ENCODE measurements around the gene PRKCQ. TPM values are rescaled to one million over a fixed set of nuclear protein-coding genes. Genes with fewer than 3 reads are reported as not detected.
A peak's percentile ranks its signal among the peaks of the same experiment; 100 is the strongest.

The PRKCQ gene
- total RNA-seq, 1 donor from 2014 or later: 2.1 TPM

DNA sequence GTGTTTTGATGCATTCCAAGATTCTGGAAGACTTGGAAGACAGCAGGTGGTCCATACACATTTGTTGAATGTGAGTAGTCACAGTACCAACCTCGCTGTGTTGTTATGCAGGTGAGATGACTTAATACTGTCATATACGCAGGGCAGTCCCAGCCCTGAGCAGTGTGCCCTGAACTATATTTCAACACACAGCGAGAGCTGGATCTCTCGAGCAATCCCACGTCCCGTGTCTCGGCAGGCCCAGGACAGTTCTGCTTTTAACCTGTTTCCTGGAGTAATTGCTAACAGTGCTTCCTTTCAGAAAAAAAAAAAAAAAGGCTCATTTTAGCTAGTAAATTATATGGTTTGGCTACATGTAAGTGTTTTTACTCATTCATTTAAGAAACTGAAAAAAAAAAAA is 179.7 kb downstream of the PRKCQ start:
- DNase-seq (ENCODE audit: low read depth) (no peak), FAIRE-seq (no peak)
- Mint-ChIP-seq H3K4me3 (ENCODE audit: unreplicated experiment) (no peak overlapping the region), H3K27me3 (ENCODE audit: low read depth, unreplicated experiment) (peaks cover 14% of the 10 kb centered on the region), H3K27ac (ENCODE audit: unreplicated experiment) (no peak overlapping the region), H3K36me3 (ENCODE audit: low read depth, unreplicated experiment) (no peaks in the 10 kb centered on the region), H3K4me1 (ENCODE audit: low read depth, unreplicated experiment) (peaks cover 21% of the 10 kb centered on the region), H3K9me3 (ENCODE audit: unreplicated experiment) (no peaks in the 10 kb centered on the region)
- no peak for TF ChIP-seq EZH2 (IDR thresholded peaks at IDR 0.05; ENCODE audit: insufficient read depth, low read length)
- no peak for TF ChIP-seq CTCF (IDR thresholded peaks at IDR 0.05; ENCODE audit: insufficient read depth, low read depth, low read length)
- Histone ChIP-seq H2AFZ (ENCODE audit: low read depth, low read length) (no peak overlapping the region), H3K79me2 (ENCODE audit: insufficient read depth, low read length) (no peaks in the 10 kb centered on the region), H3K9me3 (ENCODE audit: insufficient read depth, low read depth, low read length) (no peaks in the 10 kb centered on the region), H3K4me2 (ENCODE audit: low read length) (no peak overlapping the region), H3K9ac (ENCODE audit: low read length) (no peak overlapping the region), H3K27ac (ENCODE audit: low read depth, low read length) (no peak overlapping the region), H3K4me1 (ENCODE audit: insufficient read depth, low read length) (peaks cover 13% of the 10 kb centered on the region), H3K4me3 (ENCODE audit: insufficient read depth, low read depth, low read length) (no peak overlapping the region), H3K36me3 (ENCODE audit: insufficient read depth, low read length) (no peaks in the 10 kb centered on the region), H3K27me3 (ENCODE audit: insufficient read depth, low read length) (peaks cover 5% of the 10 kb centered on the region), H4K20me1 (ENCODE audit: insufficient read depth, low read length) (no peaks in the 10 kb centered on the region)

DNA sequence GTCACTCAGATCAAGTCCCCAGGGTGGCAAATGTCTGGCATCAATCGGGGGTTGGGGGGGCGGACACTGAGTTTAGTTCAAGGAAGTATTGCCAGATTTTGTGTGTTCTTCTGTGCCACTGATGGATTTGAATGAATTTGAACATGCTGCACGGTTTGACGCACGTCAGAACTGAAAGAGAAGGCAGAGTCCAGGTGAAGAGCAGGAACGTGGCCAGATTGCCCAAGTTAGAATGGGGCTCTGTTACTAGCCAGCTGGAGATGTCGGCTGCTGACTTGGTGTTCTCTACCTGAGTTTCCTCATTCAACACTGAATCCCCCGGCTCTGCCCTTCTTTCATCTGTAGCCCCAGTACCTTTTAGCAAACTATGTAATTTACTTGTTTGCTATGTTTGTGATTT is 180.2 kb downstream of the PRKCQ start:
- Mint-ChIP-seq H3K9me3 (ENCODE audit: unreplicated experiment) (no peaks in the 10 kb centered on the region), H3K4me3 (ENCODE audit: unreplicated experiment) (no peak overlapping the region), H3K36me3 (ENCODE audit: low read depth, unreplicated experiment) (no peaks in the 10 kb centered on the region), H3K4me1 (ENCODE audit: low read depth, unreplicated experiment) (peaks cover 21% of the 10 kb centered on the region), H3K27ac (ENCODE audit: unreplicated experiment) (no peak overlapping the region), H3K27me3 (ENCODE audit: low read depth, unreplicated experiment) (peaks cover 14% of the 10 kb centered on the region)
- Histone ChIP-seq H3K9me3 (ENCODE audit: insufficient read depth, low read depth, low read length) (no peaks in the 10 kb centered on the region), H3K4me2 (ENCODE audit: low read length) (no peak overlapping the region), H4K20me1 (ENCODE audit: insufficient read depth, low read length) (no peaks in the 10 kb centered on the region), H2AFZ (ENCODE audit: low read depth, low read length) (no peak overlapping the region), H3K27ac (ENCODE audit: low read depth, low read length) (no peak overlapping the region), H3K4me3 (ENCODE audit: insufficient read depth, low read depth, low read length) (no peak overlapping the region), H3K9ac (ENCODE audit: low read length) (no peak overlapping the region), H3K36me3 (ENCODE audit: insufficient read depth, low read length) (no peaks in the 10 kb centered on the region), H3K4me1 (ENCODE audit: insufficient read depth, low read length) (peaks cover 13% of the 10 kb centered on the region), H3K27me3 (ENCODE audit: insufficient read depth, low read length) (peaks cover 5% of the 10 kb centered on the region), H3K79me2 (ENCODE audit: insufficient read depth, low read length) (no peaks in the 10 kb centered on the region)
- FAIRE-seq: no peak
- TF ChIP-seq CTCF (IDR thresholded peaks at IDR 0.05; ENCODE audit: insufficient read depth, low read depth, low read length): no peak
- TF ChIP-seq EZH2 (IDR thresholded peaks at IDR 0.05; ENCODE audit: insufficient read depth, low read length): no peak
- no peak for DNase-seq (ENCODE audit: low read depth)

GRCh38 chr10:6399231-6399741 is 180.8 kb downstream of the PRKCQ start:
- no peak overlapping the region for H2AFZ ChIP-seq (ENCODE audit: low read depth, low read length)
- DNase-seq (ENCODE audit: low read depth) (peak; percentile 39), FAIRE-seq (no peak)
- Mint-ChIP-seq H3K9me3 (ENCODE audit: unreplicated experiment) (no peaks in the 10 kb centered on the region), H3K36me3 (ENCODE audit: low read depth, unreplicated experiment) (no peaks in the 10 kb centered on the region), H3K4me3 (ENCODE audit: unreplicated experiment) (no peak overlapping the region), H3K27ac (ENCODE audit: unreplicated experiment) (peak overlapping the region; percentile 14), H3K27me3 (ENCODE audit: low read depth, unreplicated experiment) (peaks cover 14% of the 10 kb centered on the region), H3K4me1 (ENCODE audit: low read depth, unreplicated experiment) (peaks cover 21% of the 10 kb centered on the region)
- H3K79me2 ChIP-seq (ENCODE audit: insufficient read depth, low read length): no peaks in the 10 kb centered on the region
- H3K36me3 ChIP-seq (ENCODE audit: insufficient read depth, low read length): no peaks in the 10 kb centered on the region
- no peaks in the 10 kb centered on the region for H4K20me1 ChIP-seq (ENCODE audit: insufficient read depth, low read length)
- no peak for TF ChIP-seq CTCF (IDR thresholded peaks at IDR 0.05; ENCODE audit: insufficient read depth, low read depth, low read length)
- no peak for TF ChIP-seq EZH2 (IDR thresholded peaks at IDR 0.05; ENCODE audit: insufficient read depth, low read length)
- no peaks in the 10 kb centered on the region for H3K9me3 ChIP-seq (ENCODE audit: insufficient read depth, low read depth, low read length)
- no peak overlapping the region for H3K4me3 ChIP-seq (ENCODE audit: insufficient read depth, low read depth, low read length)
- peaks cover 5% of the 10 kb centered on the region for H3K27me3 ChIP-seq (ENCODE audit: insufficient read depth, low read length)
- peaks cover 13% of the 10 kb centered on the region for H3K4me1 ChIP-seq (ENCODE audit: insufficient read depth, low read length)
- H3K27ac ChIP-seq (ENCODE audit: low read depth, low read length): no peak overlapping the region
- H3K4me2 ChIP-seq (ENCODE audit: low read length): no peak overlapping the region
- H3K9ac ChIP-seq (ENCODE audit: low read length): no peak overlapping the region
